GM03348 (cell line): Measurements from ENCODE around the gene ARL6IP5.

Source experiments
- DNase-seq: peaks from one replicate; pipeline ENCODE4 v3.0.0; 2012; ENCODE audit warnings: low spot score

Gene ARL6IP5

DNA sequence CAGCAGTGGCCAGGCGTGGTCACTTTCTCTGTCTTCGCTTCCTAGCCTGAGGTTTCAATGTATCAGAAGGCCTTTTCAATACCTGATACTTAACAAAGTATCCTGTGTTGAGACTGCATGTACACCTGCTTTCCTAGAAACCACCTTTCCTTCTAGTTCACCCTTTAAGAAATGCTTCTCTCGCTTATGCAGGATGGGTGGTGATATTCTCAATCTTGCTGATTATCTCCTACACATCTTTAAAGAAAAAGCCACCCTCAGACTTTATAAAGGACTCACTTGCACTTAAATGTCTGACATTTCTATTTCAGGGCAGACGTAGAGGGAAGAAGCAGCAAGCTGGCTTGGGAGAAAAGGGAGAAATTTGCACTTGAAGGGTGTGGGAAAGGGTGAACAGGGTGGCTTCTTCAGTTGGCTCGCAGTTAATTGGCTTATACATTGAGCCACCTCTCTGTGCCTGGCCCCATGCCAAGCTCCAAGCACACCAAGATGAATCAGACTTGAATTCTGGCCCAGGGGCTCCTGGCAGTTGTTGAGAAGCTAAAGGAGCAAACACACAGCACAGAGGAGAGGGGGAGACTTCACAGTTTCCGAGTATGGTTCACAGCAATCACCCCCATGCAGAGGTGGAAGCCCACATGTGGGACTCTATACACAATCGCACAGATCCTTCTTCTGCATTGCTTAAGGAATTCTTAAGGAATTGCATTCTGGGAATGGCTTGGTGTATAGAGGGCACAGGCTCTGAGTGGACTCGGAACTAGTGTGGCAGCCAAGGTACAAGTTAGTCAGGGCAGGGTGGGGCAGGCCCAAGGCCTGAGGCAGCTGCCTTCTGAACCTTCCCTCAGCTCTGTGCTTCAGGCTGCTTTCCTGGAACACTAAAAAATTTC lies 1.3 kb downstream of the ARL6IP5 start:
- peak; percentile 65 for DNase-seq

DNA sequence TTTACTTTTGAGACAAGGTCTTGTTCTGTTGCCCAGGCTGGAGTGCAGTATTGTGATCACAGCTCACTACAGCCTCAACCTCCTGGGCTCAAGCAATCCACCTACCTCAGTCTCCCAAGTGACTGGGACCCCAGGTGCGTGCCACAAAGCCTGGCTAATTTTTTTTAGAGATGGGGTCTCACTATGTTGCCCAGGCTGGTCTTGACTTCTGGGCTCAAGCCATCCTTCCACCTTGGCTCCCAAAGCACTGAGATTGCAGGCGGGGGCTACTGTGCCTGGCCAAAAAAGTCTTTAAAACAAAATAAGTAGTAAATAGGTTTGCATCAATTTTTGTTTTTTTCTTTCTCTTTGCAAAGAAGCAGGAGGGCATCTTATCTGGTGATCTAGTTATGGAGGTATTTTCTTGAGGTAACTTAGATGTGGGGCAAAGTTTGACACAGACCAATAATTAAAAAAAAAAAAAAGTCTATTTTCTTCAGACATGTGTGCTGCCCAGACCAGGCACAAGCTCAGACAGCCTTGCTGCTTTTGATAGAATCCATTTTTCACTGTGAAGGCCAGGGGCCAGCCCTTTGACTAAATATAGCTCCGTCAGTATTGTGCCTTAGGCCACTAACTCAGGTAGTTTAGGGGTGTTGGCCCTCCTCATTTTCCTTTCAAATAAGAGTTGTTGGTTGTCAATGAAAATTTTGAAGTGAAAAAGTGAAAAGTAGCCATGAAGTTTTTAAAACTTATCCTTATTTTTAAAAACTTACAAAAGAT lies 2.5 kb downstream of the ARL6IP5 start:
- no peak for DNase-seq

DNA sequence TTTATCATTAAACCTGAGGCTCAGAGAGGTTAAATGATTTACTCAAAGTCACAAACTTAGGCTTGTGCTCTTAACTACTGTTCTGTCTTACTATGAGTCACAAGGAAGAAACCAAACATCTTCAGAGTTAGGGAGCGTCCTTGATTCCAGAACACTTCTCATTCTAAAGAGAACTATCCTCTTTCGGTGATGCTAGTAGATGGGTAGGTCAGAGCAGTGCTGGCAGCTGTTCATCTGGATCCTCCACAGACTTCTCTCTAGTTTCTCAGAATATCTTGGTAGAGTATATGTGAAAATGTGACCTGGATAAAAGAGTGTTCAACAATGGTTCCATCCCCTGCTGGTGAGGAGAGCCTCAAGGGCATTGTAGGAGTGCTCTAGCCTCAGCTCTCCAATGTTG lies 3.3 kb downstream of the ARL6IP5 start:
- peak; percentile 25 for DNase-seq

GRCh38 chr3:69090021-69090420 lies 5.3 kb downstream of the ARL6IP5 start:
- DNase-seq, result peak; percentile 73

GRCh38 chr3:69091389-69092029 lies 6.8 kb downstream of the ARL6IP5 start:
- DNase-seq, result no peak

GRCh38 chr3:69092030-69092516 lies 7.3 kb downstream of the ARL6IP5 start:
- no peak for DNase-seq

GRCh38 chr3:69094467-69095205 lies 9.9 kb downstream of the ARL6IP5 start:
- DNase-seq, result peak; percentile 50

GRCh38 chr3:69095636-69096035 lies 10.9 kb downstream of the ARL6IP5 start:
- no peak for DNase-seq

DNA sequence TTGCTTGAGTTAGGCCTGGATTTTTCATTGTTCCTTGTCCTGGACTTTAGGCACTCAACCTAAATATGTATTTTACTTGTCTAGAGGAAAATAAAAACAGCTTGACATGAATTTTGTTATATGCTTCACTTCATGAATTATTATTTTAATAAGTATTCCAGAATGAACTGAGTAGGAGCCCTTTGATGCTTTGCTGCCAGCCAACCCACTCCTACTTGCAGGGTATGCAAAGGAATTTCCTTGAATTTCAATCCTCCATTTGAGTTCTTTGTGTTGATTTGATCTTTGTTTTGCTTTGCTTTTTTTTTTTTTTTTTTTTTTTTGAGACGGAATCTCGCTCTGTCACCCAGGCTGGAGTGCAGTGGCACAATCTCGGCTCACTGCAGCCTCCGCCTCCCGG lies 11.6 kb downstream of the ARL6IP5 start:
- DNase-seq, result no peak

GRCh38 chr3:69097407-69098086 lies 12.8 kb downstream of the ARL6IP5 start:
- DNase-seq, result no peak

GRCh38 chr3:69099576-69099975 lies 14.8 kb downstream of the ARL6IP5 start:
- no peak for DNase-seq

- no peak for DNase-seq
Observed at GRCh38 chr3:69102384-69102783, 17.6 kb downstream of the ARL6IP5 start.

DNA sequence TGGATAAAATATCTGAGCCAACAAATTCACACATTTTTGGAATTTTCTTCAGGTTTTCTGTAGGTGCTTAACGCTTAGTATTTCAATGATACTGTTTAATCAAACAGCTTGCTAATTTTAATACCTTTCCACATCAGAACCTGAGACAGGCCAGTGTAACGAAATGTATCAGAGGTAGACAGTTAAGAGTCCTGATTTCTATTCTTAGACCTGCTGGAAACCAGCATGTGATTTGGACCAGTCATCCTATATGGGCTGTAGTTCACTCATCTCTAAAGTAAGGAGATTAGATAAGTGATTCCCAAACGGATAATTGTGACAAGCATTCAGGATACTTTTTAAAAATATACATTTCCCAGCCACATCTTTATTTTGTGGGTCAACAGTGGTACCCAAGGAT lies 18.4 kb downstream of the ARL6IP5 start:
- DNase-seq, result no peak

DNA sequence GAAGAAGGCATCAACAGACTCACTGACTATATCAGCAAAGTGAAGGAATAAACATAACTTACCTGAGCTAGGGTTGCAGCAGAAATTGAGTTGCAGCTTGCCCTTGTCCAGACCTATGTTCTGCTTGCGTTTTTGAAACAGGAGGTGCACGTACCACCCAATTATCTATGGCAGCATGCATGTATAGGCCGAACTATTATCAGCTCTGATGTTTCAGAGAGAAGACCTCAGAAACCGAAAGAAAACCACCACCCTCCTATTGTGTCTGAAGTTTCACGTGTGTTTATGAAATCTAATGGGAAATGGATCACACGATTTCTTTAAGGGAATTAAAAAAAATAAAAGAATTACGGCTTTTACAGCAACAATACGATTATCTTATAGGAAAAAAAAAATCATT lies 19.8 kb downstream of the ARL6IP5 start:
- no peak for DNase-seq

DNA sequence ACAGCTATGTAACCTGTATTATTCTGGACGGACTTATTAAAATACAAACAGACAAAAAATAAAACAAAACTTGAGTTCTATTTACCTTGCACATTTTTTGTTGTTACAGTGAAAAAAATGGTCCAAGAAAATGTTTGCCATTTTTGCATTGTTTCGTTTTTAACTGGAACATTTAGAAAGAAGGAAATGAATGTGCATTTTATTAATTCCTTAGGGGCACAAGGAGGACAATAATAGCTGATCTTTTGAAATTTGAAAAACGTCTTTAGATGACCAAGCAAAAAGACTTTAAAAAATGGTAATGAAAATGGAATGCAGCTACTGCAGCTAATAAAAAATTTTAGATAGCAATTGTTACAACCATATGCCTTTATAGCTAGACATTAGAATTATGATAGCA lies 20.6 kb downstream of the ARL6IP5 start:
- peak; percentile 7 for DNase-seq

- no peak for DNase-seq
Observed at GRCh38 chr3:69107841-69108240, 23.1 kb downstream of the ARL6IP5 start.

DNA sequence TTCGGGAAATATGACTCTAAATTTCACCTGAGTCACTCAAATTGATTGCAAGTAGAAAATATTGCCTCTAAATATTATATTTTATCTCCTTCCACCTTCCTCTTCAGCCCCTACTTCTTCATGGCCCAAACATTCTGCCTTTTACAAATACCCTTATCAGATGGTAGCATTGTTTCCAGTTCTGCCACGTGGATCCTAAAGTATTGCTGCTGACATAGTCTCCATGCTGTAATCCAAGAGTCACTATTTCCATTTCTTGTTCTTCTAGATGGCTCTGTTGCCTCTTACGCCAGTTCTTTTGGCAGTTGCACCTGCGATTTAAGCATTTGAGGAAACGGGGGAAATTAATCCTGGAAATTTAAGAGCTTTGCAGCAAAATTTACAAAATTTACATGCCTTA lies 24.1 kb downstream of the ARL6IP5 start:
- DNase-seq, result no peak

GRCh38 chr3:69110941-69111546 lies 26.3 kb downstream of the ARL6IP5 start:
- no peak for DNase-seq

GRCh38 chr3:69113536-69113935 lies 28.8 kb downstream of the ARL6IP5 start:
- no peak for DNase-seq

DNA sequence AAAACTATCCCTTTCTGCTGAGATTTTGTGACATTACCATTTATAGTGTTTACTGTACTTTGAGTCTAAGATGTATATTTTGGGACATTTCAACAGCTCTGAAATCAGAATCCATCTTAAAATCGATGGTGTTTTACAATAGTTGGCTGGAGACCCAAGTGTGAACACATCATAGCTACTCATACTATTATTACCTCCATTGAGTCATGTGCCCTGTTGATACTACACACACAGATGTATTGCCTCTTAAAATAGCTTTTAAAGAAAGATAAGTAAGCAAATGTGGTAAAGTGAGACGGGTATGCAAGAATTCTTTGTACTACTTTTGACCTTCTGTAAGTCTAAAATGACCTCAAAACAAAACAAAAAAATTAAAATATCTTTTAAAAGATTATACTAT lies 31.0 kb downstream of the ARL6IP5 start:
- peak; percentile 28 for DNase-seq

DNA sequence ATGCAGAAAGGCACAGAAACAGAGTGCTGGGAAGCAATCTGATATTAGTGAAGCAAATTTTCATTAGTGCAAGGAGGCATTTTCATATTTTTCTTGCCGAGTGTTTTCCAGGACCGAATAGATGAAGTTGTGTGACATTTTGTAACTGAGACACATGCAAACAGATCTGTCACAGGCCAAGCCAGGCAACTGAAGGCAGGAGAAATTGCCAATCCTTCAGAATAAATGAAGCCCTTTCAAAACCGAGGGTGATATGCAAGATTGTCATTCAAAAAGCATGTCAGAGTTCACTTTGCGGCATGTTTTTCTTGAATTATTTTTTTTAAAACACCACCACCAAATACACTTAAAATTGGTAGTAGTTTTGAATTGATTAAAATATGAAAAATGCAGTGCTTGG lies 31.4 kb downstream of the ARL6IP5 start:
- no peak for DNase-seq
